H1 (cell line): ENCODE data around the gene DTX3. TPM values are rescaled to one million over a fixed set of nuclear protein-coding genes. Genes with fewer than 3 reads are reported as not detected.

Experiments
- CTCF ChIA-PET: fragments of 300-600 bp; sonication (Branson Sonifier 250); formaldehyde crosslinking; loops from one replicate; lab custom pipeline; 2021; ENCODE audit not compliant: partially characterized antibody; lab: Charles Lee
- POLR2A ChIA-PET: fragments of 300-600 bp; sonication (Branson Sonifier 250); formaldehyde crosslinking; loops from one replicate; lab custom pipeline; 2021; ENCODE audit warnings: inconsistent platforms; ENCODE audit not compliant: partially characterized antibody; lab: Charles Lee
- DNase-seq, 2 experiments: peaks; one replicate each; pipeline versions ENCODE4 v3.0.0 to v3.0.0-alpha.2; 2010 to 2022; ENCODE audit warnings: low spot score in 2 of 2, low read depth in 1 of 2, mixed read lengths in 1 of 2
- FAIRE-seq: peaks from 2 replicates; lab custom pipeline; 2011; peaks lifted over from hg19 to GRCh38; lab: Jason Lieb, UNC
- H2AFZ ChIP-seq: 2 replicates; pipeline ENCODE4 v1.8.1; 2012; ENCODE audit warnings: low read length, inconsistent platforms
- H2AK5ac ChIP-seq: 2 replicates; pipeline ENCODE4 v1.6.1; 2013; ENCODE audit warnings: low read depth, low read length
- H2BK120ac ChIP-seq: replicated peaks from 2 replicates; pipeline ENCODE3; 2013; ENCODE audit warnings: low read depth, low read length, inconsistent platforms
- H2BK12ac ChIP-seq: 2 replicates; pipeline ENCODE4 v1.6.1; 2013; ENCODE audit warnings: low read depth, low read length
- H2BK15ac ChIP-seq: 2 replicates; pipeline ENCODE4 v1.6.1; 2013; ENCODE audit warnings: low read length
- H2BK20ac ChIP-seq: 2 replicates; pipeline ENCODE4 v1.6.1; 2013; ENCODE audit warnings: low read length
- H2BK5ac ChIP-seq: 2 replicates; pipeline ENCODE4 v1.6.1; 2013; ENCODE audit warnings: low read depth, low read length
- H3K14ac ChIP-seq: 2 replicates; pipeline ENCODE4 v1.6.1; 2013; ENCODE audit warnings: inconsistent platforms; ENCODE audit not compliant: insufficient read length
- H3K18ac ChIP-seq: 2 replicates; pipeline ENCODE4 v1.6.1; 2013; ENCODE audit warnings: low read length; ENCODE audit errors: extremely low read depth
- H3K23ac ChIP-seq: 2 replicates; pipeline ENCODE4 v1.6.1; 2013; ENCODE audit warnings: inconsistent platforms; ENCODE audit not compliant: insufficient read length
- H3K23me2 ChIP-seq: 2 replicates; pipeline ENCODE4 v1.6.1; 2013; ENCODE audit warnings: low read depth, low read length
- H3K27ac ChIP-seq: 2 replicates; pipeline ENCODE4 v1.6.1; 2011; ENCODE audit warnings: low read depth, low read length, inconsistent platforms
- H3K27me3 ChIP-seq, 4 experiments: replicated peaks in 1 of 4; 1 replicate in 1 of 4; 2 replicates in 3 of 4; pipeline versions ENCODE4 v1.6.1 to v1.8.1; 2011 to 2013; ENCODE audit warnings: low read length in 3 of 4, mild to moderate bottlenecking in 3 of 4, inconsistent platforms in 2 of 4, mixed read lengths in 2 of 4, moderate library complexity in 1 of 4; ENCODE audit not compliant: control insufficient read depth in 3 of 4, insufficient read depth in 3 of 4; ENCODE audit errors: extremely low read depth in 1 of 4
- H3K36me3 ChIP-seq, 4 experiments: 2 replicates each; pipeline versions ENCODE4 v1.6.1 to v1.8.1; 2011 to 2013; ENCODE audit warnings: mild to moderate bottlenecking in 4 of 4, low read length in 3 of 4, moderate library complexity in 2 of 4, control low read depth in 1 of 4, inconsistent platforms in 1 of 4; ENCODE audit not compliant: insufficient read depth in 4 of 4, control insufficient read depth in 2 of 4
- H3K4ac ChIP-seq: replicated peaks from 2 replicates; pipeline ENCODE3; 2013; ENCODE audit warnings: low read length, low read depth, mixed read lengths, inconsistent platforms; ENCODE audit not compliant: insufficient read length
- H3K4me1 ChIP-seq, 4 experiments: replicated peaks in 1 of 4; 1 replicate in 1 of 4; 2 replicates in 3 of 4; pipeline versions ENCODE4 v1.6.1 to v1.8.1; 2011 to 2013; ENCODE audit warnings: low read length in 3 of 4, inconsistent platforms in 2 of 4, mixed read lengths in 1 of 4; ENCODE audit not compliant: insufficient read depth in 4 of 4, control insufficient read depth in 3 of 4
- H3K4me2 ChIP-seq, 2 experiments: 2 replicates each; pipeline versions ENCODE4 v1.6.1 to v1.8.1; 2011 to 2013; ENCODE audit warnings: low read depth in 2 of 2, low read length in 2 of 2, control low read depth in 1 of 2, inconsistent platforms in 1 of 2, mild to moderate bottlenecking in 1 of 2; ENCODE audit not compliant: insufficient read depth in 1 of 2
- H3K4me3 ChIP-seq, 4 experiments: fragments of 200-600, 300-600 bp in 1 of 4; sonication (generic), shearing (Covaris generic), sonication (Bioruptor Twin) in 1 of 4; 2 replicates each; pipeline versions ENCODE4 v1.5.1 to v1.8.1; 2011 to 2016; ENCODE audit warnings: low read length in 4 of 4, low read depth in 3 of 4, control low read depth in 2 of 4, inconsistent platforms in 2 of 4, mild to moderate bottlenecking in 2 of 4, mixed read lengths in 1 of 4, moderate library complexity in 1 of 4; ENCODE audit not compliant: insufficient read depth in 2 of 4; ENCODE audit errors: extremely low read depth in 1 of 4
- H3K56ac ChIP-seq: replicated peaks from 2 replicates; pipeline ENCODE3; 2013; ENCODE audit warnings: low read depth, mild to moderate bottlenecking, mixed read lengths, low read length, inconsistent platforms; ENCODE audit not compliant: insufficient read length
- H3K79me1 ChIP-seq: 2 replicates; pipeline ENCODE4 v1.6.1; 2013; ENCODE audit warnings: low read depth, low read length, control low read depth
- H3K79me2 ChIP-seq, 2 experiments: 2 replicates each; pipeline versions ENCODE4 v1.6.1 to v1.8.1; 2012 to 2013; ENCODE audit warnings: low read length in 2 of 2, mild to moderate bottlenecking in 2 of 2, inconsistent platforms in 1 of 2; ENCODE audit not compliant: insufficient read depth in 2 of 2, control insufficient read depth in 1 of 2
- H3K9ac ChIP-seq, 4 experiments: replicated peaks in 1 of 4; 1 replicate in 1 of 4; 2 replicates in 3 of 4; pipeline versions ENCODE4 v1.6.1 to v1.8.1; 2011 to 2013; ENCODE audit warnings: low read depth in 3 of 4, low read length in 3 of 4, control low read depth in 2 of 4, mild to moderate bottlenecking in 2 of 4, moderate library complexity in 2 of 4, inconsistent platforms in 1 of 4; ENCODE audit errors: extremely low read depth in 1 of 4
- H3K9me3 ChIP-seq, 2 experiments: 2 replicates each; pipeline versions ENCODE4 v1.6.1 to v1.8.1; 2012 to 2013; ENCODE audit warnings: mild to moderate bottlenecking in 2 of 2, moderate library complexity in 2 of 2, control low read depth in 1 of 2, inconsistent platforms in 1 of 2, low read depth in 1 of 2, low read length in 1 of 2, mixed read lengths in 1 of 2; ENCODE audit not compliant: insufficient read depth in 2 of 2
- H4K20me1 ChIP-seq, 2 experiments: replicated peaks in 1 of 2; 2 replicates each; pipeline versions ENCODE3 to v1.8.1; 2011 to 2013; ENCODE audit warnings: inconsistent platforms in 2 of 2, low read length in 2 of 2, mild to moderate bottlenecking in 1 of 2; ENCODE audit not compliant: insufficient read depth in 2 of 2, control insufficient read depth in 1 of 2
- H4K5ac ChIP-seq: 2 replicates; pipeline ENCODE4 v1.6.1; 2013; ENCODE audit warnings: low read length, low read depth, mixed read lengths, inconsistent platforms; ENCODE audit not compliant: insufficient read length
- H4K8ac ChIP-seq: 2 replicates; pipeline ENCODE4 v1.8.0; 2013; ENCODE audit warnings: mild to moderate bottlenecking, moderate library complexity, low read length, inconsistent platforms; ENCODE audit not compliant: insufficient read depth; ENCODE audit errors: extremely low read depth
- H4K91ac ChIP-seq: replicated peaks from 2 replicates; pipeline ENCODE3; 2013; ENCODE audit warnings: low read length, mixed read lengths, inconsistent platforms; ENCODE audit not compliant: insufficient read length
- NANOG ChIP-seq: IDR thresholded peaks from 2 replicates; pipeline ENCODE4 v1.6.1; 2011; ENCODE audit warnings: low read length, low read depth, mild to moderate bottlenecking, inconsistent platforms; ENCODE audit not compliant: insufficient read depth, poor library complexity, severe bottlenecking
- PHF8 ChIP-seq: fragments of 200-600 bp; sonication (generic); conservative IDR thresholded peaks from 2 replicates; pipeline ENCODE4 v1.7.1; 2012; ENCODE audit warnings: low read depth, mild to moderate bottlenecking, inconsistent platforms, low read length, moderate library complexity
- RAD21 ChIP-seq, 2 experiments: IDR thresholded peaks in 1 of 2; conservative IDR thresholded peaks in 1 of 2; 2 replicates each; pipeline ENCODE4 v1.6.1; 2011; ENCODE audit warnings: low read depth in 2 of 2, low read length in 2 of 2, improper control_type of control experiment in 1 of 2, inconsistent platforms in 1 of 2, mild to moderate bottlenecking in 1 of 2, moderate library complexity in 1 of 2
- RXRA ChIP-seq: IDR thresholded peaks from 2 replicates; pipeline ENCODE4 v1.6.1; 2011; ENCODE audit warnings: low read depth, mild to moderate bottlenecking, low read length, moderate library complexity; ENCODE audit not compliant: insufficient read depth
- SIN3A ChIP-seq, 2 experiments: IDR thresholded peaks in 1 of 2; conservative IDR thresholded peaks in 1 of 2; 2 replicates each; pipeline ENCODE4 v1.6.1; 2011 to 2012; ENCODE audit warnings: low read length in 2 of 2, improper control_type of control experiment in 1 of 2, low read depth in 1 of 2, mild to moderate bottlenecking in 1 of 2
- SUZ12 ChIP-seq: fragments of 200-600 bp; sonication (generic); IDR thresholded peaks from 2 replicates; pipeline ENCODE4 v1.6.1; 2012; ENCODE audit warnings: mild to moderate bottlenecking, inconsistent platforms, low read length, moderate library complexity, mixed read lengths
- polyA plus RNA-seq, 7 experiments: library from polyadenylated mRNA; depleted of rRNA in 3 of 7; stranded (reverse) in 5 of 7; unstranded in 2 of 7; fragments of >200 nt in 5 of 7; fragments of 200-250 nt in 2 of 7; gene quantifications; 1 replicate in 5 of 7; 2 replicates in 1 of 7; 4 replicates in 1 of 7; pipeline versions ENCODE4 v1.2.1 to v1.2.3, GENCODE V29; 2011 to 2013; ENCODE audit warnings: missing spikeins in 2 of 7, mixed read lengths in 2 of 7
- total RNA-seq: library from RNA; stranded (reverse); fragmentation: NEBNext Ultra II Directional; extraction: Animal tissue kit (Norgen Biotek cat#: 25700); gene quantifications from 2 replicates; pipeline ENCODE4 v1.2.1, GENCODE V29; 2021
- TF ChIP-seq, protein P1 (sequence below): IDR thresholded peaks from 2 replicates; pipeline ENCODE4 v1.6.1; 2011; ENCODE audit warnings: low read length, improper control_type of control experiment
- TF ChIP-seq, protein P2 (sequence below): IDR thresholded peaks from 2 replicates; pipeline ENCODE4 v1.6.1; 2012; ENCODE audit warnings: inconsistent platforms

The DTX3 gene
- total and polyA plus RNA-seq, 2 of the 8 experiments (the other 6 are each of a cell fraction or from before 2014, with no cell fraction given): 41.8 to 92.5 TPM

DNA sequence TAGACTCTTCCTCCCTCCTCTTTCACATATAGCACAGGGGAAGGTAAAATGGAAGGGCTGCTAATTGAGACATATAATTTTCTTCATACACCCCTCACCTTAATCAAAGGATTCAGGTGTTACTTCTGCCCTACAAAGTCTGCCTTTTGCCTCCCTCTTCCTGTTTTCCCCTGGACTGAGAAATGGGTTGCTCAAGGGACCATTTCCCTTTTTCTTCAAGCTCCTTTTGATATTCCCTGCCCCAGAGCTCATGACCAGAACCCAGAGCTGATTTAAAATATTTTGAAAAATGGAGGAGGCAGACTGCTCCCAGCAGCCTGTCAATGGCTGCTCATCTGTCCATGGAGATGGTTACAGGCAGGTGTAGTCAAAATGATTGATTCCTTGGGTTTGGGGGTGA, 19.9 kb upstream of the DTX3 start:
- Histone ChIP-seq H3K9me3 (no peaks in the 10 kb centered on the region), H2BK12ac (no peak overlapping the region), H3K23ac (no peak overlapping the region), H3K4me1 (no peaks in the 10 kb centered on the region), H2BK15ac (no peak overlapping the region), H3K14ac (no peak overlapping the region), H3K4me2 (no peak overlapping the region), H3K23me2 (no peaks in the 10 kb centered on the region), H4K5ac (no peak overlapping the region), H2BK120ac (no peak overlapping the region), H4K8ac (no peak overlapping the region), H3K4ac (no peak overlapping the region), H3K27ac (no peak overlapping the region), H4K91ac (no peak overlapping the region), H3K4me3 (no peak overlapping the region), H3K9ac (no peak overlapping the region), H2BK5ac (no peak overlapping the region), H4K20me1 (peaks cover 3 to 4% of the 10 kb centered on the region in 2 experiments), H2BK20ac (no peak overlapping the region), H3K79me2 (no peaks in the 10 kb centered on the region), H2AFZ (no peak overlapping the region), H3K18ac (no peak overlapping the region), H3K79me1 (no peaks in the 10 kb centered on the region), H3K36me3 (peaks cover 7 to 34% (median 11%) of the 10 kb centered on the region in 4 experiments; a peak in 7 of 8 replicates), H2AK5ac (no peak overlapping the region), H3K56ac (no peak overlapping the region), H3K27me3 (no peaks in the 10 kb centered on the region)
- CTCF ChIA-PET: interaction anchor here (1.1 to 7.8 kb wide), 17 partner anchors 9 to 160 kb away, joined by 3 to 201 read pairs (median 16); partner anchors contain the start of genes ARHGEF25, B4GALNT1, DTX3 and TSPAN31
- POLR2A ChIA-PET: interaction anchor here (1.1 to 1.5 kb wide), 4 partner anchors 21 to 41 kb away, joined by 3 to 6 read pairs (median 4); no protein-coding TSS in a partner anchor
- TF ChIP-seq, protein P1, sequence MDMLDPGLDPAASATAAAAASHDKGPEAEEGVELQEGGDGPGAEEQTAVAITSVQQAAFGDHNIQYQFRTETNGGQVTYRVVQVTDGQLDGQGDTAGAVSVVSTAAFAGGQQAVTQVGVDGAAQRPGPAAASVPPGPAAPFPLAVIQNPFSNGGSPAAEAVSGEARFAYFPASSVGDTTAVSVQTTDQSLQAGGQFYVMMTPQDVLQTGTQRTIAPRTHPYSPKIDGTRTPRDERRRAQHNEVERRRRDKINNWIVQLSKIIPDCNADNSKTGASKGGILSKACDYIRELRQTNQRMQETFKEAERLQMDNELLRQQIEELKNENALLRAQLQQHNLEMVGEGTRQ: no peak
- TF ChIP-seq PHF8: no peak
- TF ChIP-seq NANOG: no peak
- no peak for TF ChIP-seq RXRA
- TF ChIP-seq SIN3A (conservative IDR thresholded peaks at IDR 0.05 in 1 of 2, IDR thresholded peaks at IDR 0.05 in 1 of 2; ENCODE audit: low read depth in 1 of 2, low read length in 2 of 2): no peak
- TF ChIP-seq RAD21 (IDR thresholded peaks at IDR 0.05 in 1 of 2, conservative IDR thresholded peaks at IDR 0.05 in 1 of 2; ENCODE audit: low read depth in 2 of 2, low read length in 2 of 2): no peak
- no peak for TF ChIP-seq SUZ12
- TF ChIP-seq, protein P2, sequence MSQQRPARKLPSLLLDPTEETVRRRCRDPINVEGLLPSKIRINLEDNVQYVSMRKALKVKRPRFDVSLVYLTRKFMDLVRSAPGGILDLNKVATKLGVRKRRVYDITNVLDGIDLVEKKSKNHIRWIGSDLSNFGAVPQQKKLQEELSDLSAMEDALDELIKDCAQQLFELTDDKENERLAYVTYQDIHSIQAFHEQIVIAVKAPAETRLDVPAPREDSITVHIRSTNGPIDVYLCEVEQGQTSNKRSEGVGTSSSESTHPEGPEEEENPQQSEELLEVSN: no peak
- DNase-seq (no peak), FAIRE-seq (no peak)
